Suprapubic skin (tissue), 4 donors: ENCODE results near the gene REXO1. TPM values are rescaled to one million over a fixed set of nuclear protein-coding genes. Genes with fewer than 3 reads are reported as not detected.

Experiments
- DNase-seq, 2 donors: peaks; one replicate each; pipeline ENCODE4 v3.0.0-alpha.2; 2019; ENCODE audit warnings: low spot score in 2 of 2
- H3K27ac ChIP-seq: fragments of 200-600 bp; sonication (generic); one replicate; pipeline ENCODE4 v1.5.1; 2019
- H3K27me3 ChIP-seq: fragments of 200-600 bp; sonication (generic); one replicate; pipeline ENCODE4 v1.5.1; 2019
- H3K36me3 ChIP-seq: fragments of 200-600 bp; sonication (generic); one replicate; pipeline ENCODE4 v1.5.1; 2019
- H3K4me1 ChIP-seq: fragments of 200-600 bp; sonication (generic); one replicate; pipeline ENCODE4 v1.5.1; 2019
- H3K4me3 ChIP-seq: fragments of 200-600 bp; sonication (generic); one replicate; pipeline ENCODE4 v1.5.1; 2019; ENCODE audit warnings: mild to moderate bottlenecking
- H3K9me3 ChIP-seq: fragments of 200-600 bp; sonication (generic); one replicate; pipeline ENCODE4 v1.5.1; 2019
- EP300 ChIP-seq: sonication (generic); formaldehyde crosslinking; IDR thresholded peaks from one replicate; pipeline ENCODE4 v1.6.1; 2017; ENCODE audit warnings: antibody characterized with exemption
- POLR2A ChIP-seq, 2 donors: fragments of 450-650 bp; IDR thresholded peaks; one replicate each; pipeline ENCODE4 v1.6.1; 2017; ENCODE audit warnings: antibody characterized with exemption in 2 of 2, mild to moderate bottlenecking in 2 of 2, moderate library complexity in 2 of 2
- POLR2AphosphoS5 ChIP-seq, 3 donors: sonication (generic); formaldehyde crosslinking; IDR thresholded peaks; one replicate each; pipeline ENCODE4 v1.6.1; 2017; ENCODE audit warnings: antibody characterized with exemption in 3 of 3
- whole genome bisulfite sequencing: methylation state at CpG from one replicate; pipeline ENCODE4 v1.1.5; 2018; 5-methylcytosine and 5-hydroxymethylcytosine counted together
- total RNA-seq, 4 donors: library from RNA; depleted of rRNA; stranded (reverse); fragments of >200 nt; gene quantifications; one replicate each; pipeline ENCODE4 v1.1.0, GENCODE V29; 2016
- TF ChIP-seq, protein P1 (sequence below), 2 donors: fragments of 200-600 bp in 1 of 2; fragments of 450-650 bp in 1 of 2; sonication (generic) in 1 of 2; IDR thresholded peaks; one replicate each; pipeline ENCODE4 v1.5.1; 2016 to 2019; ENCODE audit warnings: antibody characterized with exemption in 2 of 2, mild to moderate bottlenecking in 1 of 2, moderate library complexity in 1 of 2

REXO1 gene
- total RNA-seq, 4 donors from 2014 or later = 31.8 to 63.1 (median 38.3) TPM

DNA sequence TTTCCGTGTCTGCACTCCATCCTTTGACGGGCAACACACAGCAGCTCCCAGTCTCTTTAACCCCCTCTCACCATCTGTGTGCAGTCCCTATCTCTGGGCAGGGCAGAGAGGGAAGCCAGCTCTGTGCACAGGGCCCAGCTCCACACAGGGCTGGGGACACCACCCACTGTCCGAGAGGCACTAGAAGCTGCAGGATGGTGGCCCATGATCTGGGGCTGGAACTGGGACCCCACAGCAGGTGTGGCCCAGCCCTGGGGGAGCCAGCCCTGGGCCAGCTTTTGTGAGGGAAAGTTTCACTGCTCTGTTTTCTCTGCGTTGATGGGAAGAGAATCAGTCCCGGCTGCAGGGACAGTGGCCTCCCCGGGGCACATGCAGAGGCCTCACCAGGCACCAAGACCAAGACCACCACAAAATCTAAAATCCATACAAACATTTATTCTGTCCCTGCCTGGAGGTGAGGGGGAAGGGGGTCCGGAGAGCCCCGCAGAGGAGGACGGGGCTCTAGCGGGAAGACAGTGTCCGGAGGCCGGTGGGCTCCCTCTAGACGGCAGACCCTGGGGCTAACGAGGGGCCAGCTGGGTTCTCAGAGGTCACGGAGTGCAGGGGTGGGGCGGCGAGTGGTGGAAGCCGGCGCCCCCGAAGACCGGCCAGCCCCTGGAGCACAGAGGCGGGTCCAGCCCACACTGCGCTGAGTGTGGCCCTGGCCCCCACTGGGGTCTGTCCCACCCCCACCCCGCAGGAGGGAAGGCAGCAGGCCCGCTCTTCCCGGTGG is 33.3 kb downstream of the REXO1 start:
- peaks cover 50% of the 10 kb centered on the region for H3K36me3 ChIP-seq
- WGBS = 79% methylated on average over 20 of the region's 26 CpGs

DNA sequence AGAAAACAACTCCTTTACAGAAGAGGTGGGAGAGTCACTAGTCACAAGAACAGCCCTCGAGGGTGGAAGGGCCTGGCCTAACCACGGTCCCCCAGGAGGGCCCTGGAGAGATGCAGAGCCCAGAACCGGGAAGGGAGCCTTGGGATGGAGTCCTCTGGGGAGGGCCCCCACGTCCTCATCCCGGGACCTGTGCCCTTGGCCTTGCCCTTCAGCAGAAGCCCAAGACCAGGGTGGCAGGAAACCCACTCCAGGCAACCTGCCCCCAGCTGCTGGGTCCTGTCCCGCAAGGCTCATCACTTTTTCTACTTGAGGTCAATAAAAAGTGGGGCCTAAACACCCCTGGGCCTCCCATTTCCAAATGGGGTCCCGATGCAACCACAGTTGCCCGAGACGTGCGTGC is 33.9 kb downstream of the REXO1 start:
- peaks cover 44% of the 10 kb centered on the region for H3K36me3 ChIP-seq
- H3K27me3 ChIP-seq = no peaks in the 10 kb centered on the region

More for the DNA sequence above, 33.3 kb downstream of the REXO1 start:
- Histone ChIP-seq H3K4me1 (peaks cover 23% of the 10 kb centered on the region), H3K27ac (no peak overlapping the region), H3K9me3 (no peaks in the 10 kb centered on the region), H3K27me3 (no peaks in the 10 kb centered on the region), H3K4me3 (no peak overlapping the region)
- DNase-seq = no peak
- TF ChIP-seq POLR2A (IDR thresholded peaks at IDR 0.05) = no peak
- TF ChIP-seq EP300 = no peak
- TF ChIP-seq, protein P1, sequence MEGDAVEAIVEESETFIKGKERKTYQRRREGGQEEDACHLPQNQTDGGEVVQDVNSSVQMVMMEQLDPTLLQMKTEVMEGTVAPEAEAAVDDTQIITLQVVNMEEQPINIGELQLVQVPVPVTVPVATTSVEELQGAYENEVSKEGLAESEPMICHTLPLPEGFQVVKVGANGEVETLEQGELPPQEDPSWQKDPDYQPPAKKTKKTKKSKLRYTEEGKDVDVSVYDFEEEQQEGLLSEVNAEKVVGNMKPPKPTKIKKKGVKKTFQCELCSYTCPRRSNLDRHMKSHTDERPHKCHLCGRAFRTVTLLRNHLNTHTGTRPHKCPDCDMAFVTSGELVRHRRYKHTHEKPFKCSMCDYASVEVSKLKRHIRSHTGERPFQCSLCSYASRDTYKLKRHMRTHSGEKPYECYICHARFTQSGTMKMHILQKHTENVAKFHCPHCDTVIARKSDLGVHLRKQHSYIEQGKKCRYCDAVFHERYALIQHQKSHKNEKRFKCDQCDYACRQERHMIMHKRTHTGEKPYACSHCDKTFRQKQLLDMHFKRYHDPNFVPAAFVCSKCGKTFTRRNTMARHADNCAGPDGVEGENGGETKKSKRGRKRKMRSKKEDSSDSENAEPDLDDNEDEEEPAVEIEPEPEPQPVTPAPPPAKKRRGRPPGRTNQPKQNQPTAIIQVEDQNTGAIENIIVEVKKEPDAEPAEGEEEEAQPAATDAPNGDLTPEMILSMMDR (IDR thresholded peaks at IDR 0.05) = no peak

GRCh38 chr19:1813192-1814182 is 34.8 kb downstream of the REXO1 start:
- Histone ChIP-seq H3K27ac (no peak overlapping the region), H3K27me3 (no peaks in the 10 kb centered on the region), H3K36me3 (peaks cover 35% of the 10 kb centered on the region), H3K9me3 (no peaks in the 10 kb centered on the region), H3K4me3 (peak overlapping the region; percentile 55), H3K4me1 (peaks cover 23% of the 10 kb centered on the region)
- TF ChIP-seq POLR2AphosphoS5 (IDR thresholded peaks at IDR 0.05) (no peak), EP300 (no peak), POLR2A (IDR thresholded peaks at IDR 0.05) (no peak)
- TF ChIP-seq, protein P1 (IDR thresholded peaks at IDR 0.05) = no peak
- 62% methylated on average over 20 of the region's 21 CpGs for WGBS
- no peak for DNase-seq

More for the DNA sequence above, 33.9 kb downstream of the REXO1 start:
- no peak overlapping the region for H3K4me3 ChIP-seq
- H3K27ac ChIP-seq = no peak overlapping the region
- 73% methylated on average over 5 of the region's 10 CpGs for WGBS
- no peaks in the 10 kb centered on the region for H3K9me3 ChIP-seq
- TF ChIP-seq POLR2A (IDR thresholded peaks at IDR 0.05) (no peak), EP300 (no peak), POLR2AphosphoS5 (IDR thresholded peaks at IDR 0.05) (no peak)
- TF ChIP-seq, protein P1 (IDR thresholded peaks at IDR 0.05) = no peak
- no peak for DNase-seq
- peaks cover 23% of the 10 kb centered on the region for H3K4me1 ChIP-seq

- WGBS = 1% methylated on average over 46 of the region's 47 CpGs
- no peaks in the 10 kb centered on the region for H3K27me3 ChIP-seq
- H3K4me1 ChIP-seq = peaks cover 27% of the 10 kb centered on the region
- no peaks in the 10 kb centered on the region for H3K9me3 ChIP-seq
- peak overlapping the region; percentile 55 for H3K4me3 ChIP-seq
- H3K36me3 ChIP-seq = peaks cover 26% of the 10 kb centered on the region
- no peak for TF ChIP-seq EP300
- TF ChIP-seq, protein P1 (IDR thresholded peaks at IDR 0.05) = peak in 1 of 2 donors; percentile 40
- peak; percentile 96 to 97 for DNase-seq
- peak overlapping the region; percentile 53 for H3K27ac ChIP-seq
Measured at GRCh38 chr19:1812426-1813191, 35.7 kb downstream of the REXO1 start.
